ENCODE results near the gene RNF2. TPM values are rescaled to one million over a fixed set of nuclear protein-coding genes. Genes with fewer than 3 reads are reported as not detected.
"Not testable (repeated sequence)": the region's sequence is repeated elsewhere in the genome, so short reads cannot be mapped to it uniquely, and the experiment has no call there.

The RNF2 gene
- total RNA-seq, result 10 to 100 TPM; 11.3 to 18.6 (median 16.2) TPM

DNA sequence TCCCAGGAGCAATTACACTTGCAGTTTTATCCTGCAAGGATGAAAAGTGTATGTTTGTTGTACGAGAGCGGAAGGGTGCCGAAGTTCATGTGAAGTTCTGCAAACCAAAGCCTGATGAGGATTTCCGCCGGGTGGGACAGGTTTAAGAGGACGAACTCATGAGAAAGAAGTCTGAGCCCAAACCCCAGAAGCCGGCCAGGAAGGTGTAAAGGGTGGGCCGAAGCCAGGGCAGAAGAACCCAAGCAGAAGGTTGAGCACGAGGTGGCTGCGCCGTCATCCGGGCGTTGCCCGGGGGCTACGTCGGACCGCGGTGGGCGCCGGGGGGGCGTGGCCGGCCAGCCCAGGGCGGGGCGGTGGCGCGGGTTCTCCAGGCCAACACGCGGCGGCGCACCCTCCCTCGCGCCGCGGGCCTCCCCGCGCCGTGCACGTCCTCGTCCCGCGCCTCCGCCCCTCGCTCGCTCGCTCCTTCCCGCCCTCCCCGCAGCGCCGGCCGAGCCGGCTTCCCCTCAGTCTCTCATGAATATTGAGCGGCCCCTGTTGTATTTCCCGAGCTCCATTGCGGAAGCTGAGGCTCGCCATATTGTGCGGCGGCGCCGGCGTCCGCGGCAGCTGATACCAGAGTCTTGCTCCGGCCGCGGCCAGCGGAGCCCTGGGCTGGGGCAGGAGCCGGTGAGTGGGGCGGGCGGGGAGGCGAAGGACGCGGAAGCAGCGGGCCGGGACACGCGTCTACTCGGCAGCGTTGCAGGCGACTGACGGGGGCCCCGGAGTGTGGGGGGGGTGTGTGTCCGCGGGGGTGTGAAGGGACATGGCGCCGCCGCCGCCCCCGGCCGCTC lies at the start of gene RNF2:
RNF2 (plus strand) TSS at position 578 of the 833 bp plus-strand sequence. CDS start 41,996 bp downstream, outside the sequence.
- Histone ChIP-seq H3K4me3 (peak within 1 kb of the TSS; percentile 98), H3K27ac (peak within 1 kb of the TSS; percentile 90), H3K9me3 (no peaks in the 10 kb centered on the region), H3K4me1 (peaks cover 24% of the 10 kb centered on the region), H3K36me3 (no peaks in the 10 kb centered on the region), H3K27me3 (no peaks in the 10 kb centered on the region)
- WGBS, result under 1% methylated on average over 15 of the region's 89 CpGs
- peak; percentile 85 to 88 for DNase-seq (ENCODE audit: low spot score in 2 of 2)
- TF ChIP-seq EP300 (IDR thresholded peaks at IDR 0.05) (no peak), POLR2A (IDR thresholded peaks at IDR 0.05) (peak in 1 of 2 donors; percentile 25)

DNA sequence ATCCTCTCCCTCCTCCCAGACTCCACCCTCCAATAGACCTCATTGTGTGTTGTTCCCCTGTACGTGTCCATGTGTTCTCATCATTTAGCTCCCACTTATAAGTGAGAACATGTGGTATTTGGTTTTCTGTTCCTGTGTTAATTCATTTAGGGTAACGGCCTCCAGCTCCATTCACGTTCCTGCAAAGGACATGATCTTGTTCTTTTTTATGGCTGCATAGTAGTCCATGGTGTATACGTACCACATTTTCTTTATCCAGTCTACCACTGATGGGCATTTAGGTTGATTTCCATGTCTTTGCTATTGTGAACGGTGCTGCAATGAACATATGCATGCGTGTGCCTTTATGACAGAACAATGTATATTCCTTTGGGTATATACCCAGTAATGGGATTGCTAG lies 45.4 kb upstream of the RNF2 start:
- not testable (repeated sequence) for H3K36me3 ChIP-seq; H3K27me3 ChIP-seq; H3K9me3 ChIP-seq; H3K4me1 ChIP-seq; DNase-seq (ENCODE audit: low spot score in 2 of 2); H3K4me3 ChIP-seq; H3K27ac ChIP-seq
- WGBS, result 75% methylated on average over 6 of the region's 6 CpGs

DNA sequence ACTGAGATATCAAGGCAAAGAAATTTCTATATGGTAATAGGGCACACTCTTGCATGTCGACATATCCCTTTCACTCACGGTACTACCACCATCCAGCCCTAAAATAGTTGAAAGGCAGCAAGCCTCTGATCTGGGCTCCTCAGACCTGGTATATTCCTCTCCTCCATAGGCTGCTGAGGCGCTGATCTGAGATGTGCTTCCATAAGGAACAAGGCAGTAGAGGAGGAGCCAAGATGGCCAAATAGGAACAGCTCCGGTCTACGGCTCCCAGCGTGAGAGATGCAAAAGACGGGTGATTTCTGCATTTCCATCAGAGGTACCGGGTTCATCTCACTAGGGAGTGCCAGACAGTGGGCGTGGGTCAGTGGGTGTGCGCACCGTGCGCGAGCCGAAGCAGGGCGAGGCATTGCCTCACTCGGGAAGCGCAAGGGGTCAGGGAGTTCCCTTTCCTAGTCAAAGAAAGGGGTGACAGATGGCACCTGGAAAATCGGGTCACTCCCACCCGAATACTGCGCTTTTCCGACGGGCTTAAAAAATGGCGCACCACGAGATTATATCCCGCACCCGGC lies 44.0 kb upstream of the RNF2 start:
- not testable (repeated sequence) for H3K9me3 ChIP-seq; H3K4me3 ChIP-seq; H3K4me1 ChIP-seq; H3K27me3 ChIP-seq; H3K36me3 ChIP-seq; H3K27ac ChIP-seq; DNase-seq (ENCODE audit: low spot score in 2 of 2)
- 94% methylated on average over 23 of the region's 26 CpGs for WGBS

DNA sequence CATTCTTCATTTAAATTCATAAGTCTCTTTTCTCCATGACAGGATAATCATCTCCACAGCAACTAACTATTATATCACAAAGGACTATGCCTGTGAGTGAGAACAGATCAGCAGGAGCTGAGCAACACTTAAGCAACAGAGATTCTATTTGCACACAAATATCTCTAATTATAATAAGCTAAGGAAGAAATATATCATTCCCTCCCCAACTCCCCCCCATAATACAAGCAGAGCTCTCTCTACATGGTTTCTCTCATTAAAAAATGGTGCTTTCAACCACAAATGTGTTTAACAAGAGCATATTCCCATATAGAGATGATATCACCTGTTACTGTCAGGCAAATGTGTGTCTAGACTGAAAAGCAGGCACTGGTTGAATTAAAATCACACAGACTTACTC lies 36.5 kb upstream of the RNF2 start:
- Histone ChIP-seq H3K4me1 (no peaks in the 10 kb centered on the region), H3K9me3 (no peaks in the 10 kb centered on the region), H3K27me3 (no peaks in the 10 kb centered on the region), H3K4me3 (no peak overlapping the region), H3K27ac (no peak overlapping the region), H3K36me3 (no peaks in the 10 kb centered on the region)
- TF ChIP-seq POLR2AphosphoS5 (IDR thresholded peaks at IDR 0.05) (no peak), POLR2A (IDR thresholded peaks at IDR 0.05) (no peak), EP300 (IDR thresholded peaks at IDR 0.05) (no peak)
- TF ChIP-seq, protein P1, sequence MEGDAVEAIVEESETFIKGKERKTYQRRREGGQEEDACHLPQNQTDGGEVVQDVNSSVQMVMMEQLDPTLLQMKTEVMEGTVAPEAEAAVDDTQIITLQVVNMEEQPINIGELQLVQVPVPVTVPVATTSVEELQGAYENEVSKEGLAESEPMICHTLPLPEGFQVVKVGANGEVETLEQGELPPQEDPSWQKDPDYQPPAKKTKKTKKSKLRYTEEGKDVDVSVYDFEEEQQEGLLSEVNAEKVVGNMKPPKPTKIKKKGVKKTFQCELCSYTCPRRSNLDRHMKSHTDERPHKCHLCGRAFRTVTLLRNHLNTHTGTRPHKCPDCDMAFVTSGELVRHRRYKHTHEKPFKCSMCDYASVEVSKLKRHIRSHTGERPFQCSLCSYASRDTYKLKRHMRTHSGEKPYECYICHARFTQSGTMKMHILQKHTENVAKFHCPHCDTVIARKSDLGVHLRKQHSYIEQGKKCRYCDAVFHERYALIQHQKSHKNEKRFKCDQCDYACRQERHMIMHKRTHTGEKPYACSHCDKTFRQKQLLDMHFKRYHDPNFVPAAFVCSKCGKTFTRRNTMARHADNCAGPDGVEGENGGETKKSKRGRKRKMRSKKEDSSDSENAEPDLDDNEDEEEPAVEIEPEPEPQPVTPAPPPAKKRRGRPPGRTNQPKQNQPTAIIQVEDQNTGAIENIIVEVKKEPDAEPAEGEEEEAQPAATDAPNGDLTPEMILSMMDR (IDR thresholded peaks at IDR 0.05), result no peak
- no peak for DNase-seq (ENCODE audit: low spot score in 2 of 2)

DNA sequence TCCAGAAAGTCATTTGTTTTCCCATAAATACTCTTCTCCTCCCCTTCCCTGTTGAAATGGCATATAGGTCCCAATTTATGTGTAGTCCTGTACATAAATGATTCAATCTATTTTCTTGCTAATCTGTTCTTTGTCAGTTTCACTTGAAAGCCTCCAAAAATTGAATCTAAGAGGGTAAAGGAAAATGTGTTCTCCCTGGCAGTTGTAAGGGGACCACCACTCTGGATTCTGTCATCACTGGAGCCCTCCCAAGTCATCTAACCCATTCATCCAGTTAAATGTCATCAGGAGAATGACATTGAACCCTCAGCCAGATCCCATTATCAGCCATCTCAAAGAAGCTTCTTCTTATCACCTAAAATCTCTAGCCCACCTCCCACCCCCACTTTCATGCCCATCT lies 35.0 kb upstream of the RNF2 start:
- no peaks in the 10 kb centered on the region for H3K27me3 ChIP-seq
- TF ChIP-seq POLR2AphosphoS5 (IDR thresholded peaks at IDR 0.05) (no peak), POLR2A (IDR thresholded peaks at IDR 0.05) (no peak), EP300 (IDR thresholded peaks at IDR 0.05) (no peak)
- TF ChIP-seq, protein P1 (IDR thresholded peaks at IDR 0.05), result no peak
- no peaks in the 10 kb centered on the region for H3K9me3 ChIP-seq
- no peaks in the 10 kb centered on the region for H3K36me3 ChIP-seq
- no peaks in the 10 kb centered on the region for H3K4me1 ChIP-seq
- no peak overlapping the region for H3K4me3 ChIP-seq
- H3K27ac ChIP-seq, result no peak overlapping the region
- DNase-seq (ENCODE audit: low spot score in 2 of 2), result no peak

DNA sequence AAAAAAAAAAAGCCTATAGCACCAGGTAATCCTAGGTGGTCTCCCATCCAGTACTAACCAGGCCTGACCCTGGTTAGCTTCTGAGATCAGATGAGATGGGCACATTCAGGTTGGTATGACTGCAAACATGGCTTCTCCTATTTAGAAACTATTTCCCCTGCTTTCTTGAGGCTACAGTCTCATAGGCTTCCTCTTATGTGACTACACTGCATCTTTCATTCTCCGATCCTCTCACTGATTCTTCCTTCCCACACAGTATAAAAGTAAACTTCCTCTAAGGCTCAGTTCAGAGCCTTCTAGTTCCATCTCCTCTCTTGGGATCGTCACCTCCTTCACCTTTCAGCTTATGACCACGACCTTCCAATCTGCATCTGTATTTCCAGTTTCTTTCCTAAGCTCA lies 30.4 kb upstream of the RNF2 start:
- Histone ChIP-seq H3K4me3 (no peak overlapping the region), H3K36me3 (no peaks in the 10 kb centered on the region), H3K9me3 (no peaks in the 10 kb centered on the region), H3K27me3 (no peaks in the 10 kb centered on the region), H3K27ac (no peak overlapping the region), H3K4me1 (no peaks in the 10 kb centered on the region)
- DNase-seq (ENCODE audit: low spot score in 2 of 2), result no peak
- 85% methylated on average over 3 of the region's 3 CpGs for WGBS
- TF ChIP-seq EP300 (IDR thresholded peaks at IDR 0.05) (no peak), POLR2AphosphoS5 (IDR thresholded peaks at IDR 0.05) (no peak), POLR2A (IDR thresholded peaks at IDR 0.05) (no peak)
- TF ChIP-seq, protein P1 (IDR thresholded peaks at IDR 0.05), result no peak

Data from suprapubic skin (tissue), 4 donors.